ENCODE data around the gene FMOD.
"Not testable (repeated sequence)": the region's sequence is repeated elsewhere in the genome, so short reads cannot be mapped to it uniquely, and the experiment has no call there.

Gene FMOD

GRCh38 chr1:203306965-203307541 is 43.9 kb downstream of the FMOD start:
- DNase-seq (ENCODE audit: extremely low read depth in 1 of 2, low read depth in 1 of 2): no peak

DNA sequence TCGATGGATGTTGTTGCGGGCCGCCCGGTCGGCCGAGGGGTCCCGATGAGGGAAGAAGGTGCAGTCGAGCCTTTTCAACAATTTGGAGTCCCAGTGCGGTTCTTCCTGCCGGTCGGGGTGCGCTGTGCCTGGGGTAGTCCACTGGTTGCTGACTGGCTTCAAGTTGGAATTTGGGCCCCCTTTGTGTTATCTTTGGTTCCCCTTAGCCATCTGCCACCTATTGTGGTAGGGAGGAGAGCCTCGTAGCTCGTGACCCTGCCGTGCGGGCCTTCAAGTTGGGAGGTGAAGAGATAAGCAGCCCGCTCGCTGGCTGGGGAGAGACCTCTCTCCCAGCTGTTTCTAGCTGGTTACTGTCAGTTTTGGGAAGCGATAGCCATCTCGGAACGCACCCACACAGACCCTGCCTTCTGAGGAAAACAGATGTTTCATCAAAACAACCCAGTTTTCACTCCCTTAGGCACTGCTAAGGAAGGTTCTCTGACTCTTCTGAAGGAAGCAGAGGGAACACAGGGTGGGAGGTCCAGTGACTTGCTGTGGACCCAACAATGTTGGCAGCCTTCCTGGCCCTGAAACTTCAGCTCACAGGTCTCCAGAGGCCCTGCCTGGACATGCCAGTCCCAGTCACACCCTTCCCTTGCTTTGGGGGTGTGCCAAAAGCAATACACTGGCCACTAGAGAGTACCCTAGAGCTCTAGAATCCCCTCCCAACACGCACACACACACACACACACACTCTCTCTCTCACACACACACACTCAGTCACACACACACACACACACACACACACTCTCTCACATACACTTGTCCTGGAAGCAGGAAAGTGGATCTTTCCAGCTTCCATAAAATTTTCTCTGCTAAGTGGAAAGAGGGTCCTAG is 44.6 kb downstream of the FMOD start:
- DNase-seq (ENCODE audit: extremely low read depth in 1 of 2, low read depth in 1 of 2): no peak

GRCh38 chr1:203305809-203306088 is 45.2 kb downstream of the FMOD start:
- no peak for DNase-seq (ENCODE audit: extremely low read depth in 1 of 2, low read depth in 1 of 2)

DNA sequence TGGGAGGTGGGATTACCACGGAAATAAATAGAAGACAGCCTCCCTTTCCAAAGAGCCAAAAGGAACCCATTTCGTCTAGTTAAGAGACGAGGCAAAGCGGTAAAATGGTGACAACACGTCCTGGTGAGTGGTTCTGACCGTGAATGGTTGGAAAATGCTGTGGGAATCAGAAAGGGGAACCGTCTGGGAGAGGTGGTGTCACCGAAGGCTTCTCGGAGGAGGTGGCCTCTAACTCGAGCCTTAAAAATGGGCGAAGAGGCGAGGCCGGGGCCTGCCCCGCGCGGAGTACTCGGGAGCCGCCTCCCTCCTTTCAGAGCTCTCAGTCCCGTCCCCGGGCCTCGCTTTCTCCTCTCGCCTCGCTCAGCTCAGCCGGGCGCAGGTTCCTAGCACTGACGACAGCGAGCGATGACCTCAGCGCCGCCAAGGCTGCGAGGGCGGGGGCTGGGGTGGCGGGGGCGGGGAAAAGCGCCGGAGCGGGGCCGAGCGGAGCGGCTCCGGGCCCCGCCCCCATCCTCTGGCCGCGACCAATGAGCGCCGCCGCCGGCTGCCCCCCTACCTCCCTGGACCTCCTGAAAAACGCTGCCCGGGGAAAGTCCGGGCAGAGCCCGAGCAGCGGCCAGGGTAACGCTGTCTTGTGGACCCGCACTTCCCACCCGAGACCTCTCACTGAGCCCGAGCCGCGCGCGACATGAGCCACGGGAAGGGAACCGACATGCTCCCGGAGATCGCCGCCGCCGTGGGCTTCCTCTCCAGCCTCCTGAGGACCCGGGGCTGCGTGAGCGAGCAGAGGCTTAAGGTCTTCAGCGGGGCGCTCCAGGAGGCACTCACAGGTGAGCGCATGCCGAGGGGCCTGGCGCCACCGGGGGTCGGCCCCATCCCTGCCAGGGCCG is 45.8 kb downstream of the FMOD start, which contains the start of gene BTG2:
Gene BTG2 (plus strand): TSS at position 601 of the 890 bp plus-strand sequence. CDS start 88 bp downstream, at position 689.
- peak; percentile 87 to 90 for DNase-seq (ENCODE audit: extremely low read depth in 1 of 2, low read depth in 1 of 2)

GRCh38 chr1:203304391-203304918 is 46.5 kb downstream of the FMOD start:
- DNase-seq (ENCODE audit: extremely low read depth in 1 of 2, low read depth in 1 of 2): no peak

GRCh38 chr1:203302894-203303293 is 48.0 kb downstream of the FMOD start:
- DNase-seq (ENCODE audit: extremely low read depth in 1 of 2, low read depth in 1 of 2): no peak

- DNase-seq (ENCODE audit: extremely low read depth in 1 of 2, low read depth in 1 of 2): no peak
Observed at GRCh38 chr1:203302456-203302855, 48.5 kb downstream of the FMOD start.

DNA sequence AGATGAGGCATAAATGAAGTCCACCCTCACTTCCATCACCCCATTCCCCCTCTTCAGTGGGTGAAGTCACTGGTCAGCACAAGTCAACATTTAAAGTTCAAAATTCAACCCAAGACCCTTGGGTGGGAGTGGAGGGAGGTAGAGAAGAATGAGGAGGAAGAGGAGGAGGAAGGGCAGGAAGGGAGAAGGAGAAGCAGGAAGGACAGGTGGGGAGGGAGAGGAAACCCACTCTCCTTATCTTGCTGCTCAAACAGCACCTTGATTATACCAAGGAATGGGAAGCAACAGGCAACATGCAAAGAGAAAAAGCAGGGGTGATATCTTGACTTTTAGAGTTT is 49.6 kb downstream of the FMOD start:
- DNase-seq (ENCODE audit: extremely low read depth in 1 of 2, low read depth in 1 of 2): no peak

GRCh38 chr1:203300441-203301330 is 50.2 kb downstream of the FMOD start:
- no peak for DNase-seq (ENCODE audit: extremely low read depth in 1 of 2, low read depth in 1 of 2)

DNA sequence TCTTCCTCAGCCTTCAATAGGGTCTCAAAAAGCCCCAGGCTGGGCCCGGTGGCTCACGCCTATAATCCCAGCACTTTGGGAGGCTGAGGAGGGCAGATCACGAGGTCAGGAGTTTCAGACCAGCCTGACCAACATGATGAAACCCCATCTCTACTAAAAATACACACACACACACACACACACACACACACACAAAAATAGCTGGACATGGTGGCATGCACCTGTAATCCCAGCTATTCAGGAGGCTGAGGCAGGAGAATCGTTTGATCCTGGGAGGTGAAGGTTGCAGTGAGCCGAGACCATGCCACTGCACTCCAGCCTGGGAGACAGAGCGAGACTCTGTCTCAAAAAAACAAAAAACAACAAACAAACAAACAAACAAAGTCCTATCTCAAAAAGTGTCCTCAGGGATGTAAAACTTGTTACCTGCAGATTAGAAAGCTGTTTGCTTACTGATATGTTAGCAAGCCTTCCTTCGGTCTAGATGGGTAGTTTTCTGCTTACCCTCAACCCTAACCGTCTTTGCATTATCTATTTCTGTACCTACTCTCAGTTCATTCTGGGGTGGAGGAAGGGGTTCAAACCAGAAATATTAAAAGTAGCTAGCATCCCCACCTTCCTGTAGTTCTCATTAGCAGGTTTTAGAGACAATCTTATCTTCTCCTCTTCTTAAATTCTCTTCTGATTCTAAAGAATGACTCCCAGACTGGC is 51.0 kb downstream of the FMOD start:
- not testable (repeated sequence) for DNase-seq (ENCODE audit: extremely low read depth in 1 of 2, low read depth in 1 of 2)

GRCh38 chr1:203299169-203299568 is 51.8 kb downstream of the FMOD start:
- DNase-seq (ENCODE audit: extremely low read depth in 1 of 2, low read depth in 1 of 2): no peak

GRCh38 chr1:203296460-203297073 is 54.4 kb downstream of the FMOD start:
- no peak for DNase-seq (ENCODE audit: extremely low read depth in 1 of 2, low read depth in 1 of 2)

GRCh38 chr1:203295796-203296195 is 55.1 kb downstream of the FMOD start:
- DNase-seq (ENCODE audit: extremely low read depth in 1 of 2, low read depth in 1 of 2): no peak

GRCh38 chr1:203291201-203292096 is 59.5 kb downstream of the FMOD start:
- no peak for DNase-seq (ENCODE audit: extremely low read depth in 1 of 2, low read depth in 1 of 2)
